Prostate gland (tissue), 2 donors: ENCODE measurements around the gene SLC38A3.

Experiments
- CTCF ChIP-seq, 4 experiments: fragments of 200-600 bp in 2 of 4; fragments of 450-650 bp in 2 of 4; sonication (generic) in 2 of 4; IDR thresholded peaks; 1 replicate in 3 of 4; 2 replicates in 1 of 4; pipeline ENCODE4 v1.5.1; 2016 to 2019; ENCODE audit warnings: antibody characterized with exemption in 4 of 4, mild to moderate bottlenecking in 2 of 4, moderate library complexity in 2 of 4
- POLR2A ChIP-seq: fragments of 450-650 bp; IDR thresholded peaks from one replicate; pipeline ENCODE4 v1.6.1; 2016; ENCODE audit warnings: antibody characterized with exemption, mild to moderate bottlenecking
- POLR2AphosphoS5 ChIP-seq: sonication (generic); formaldehyde crosslinking; IDR thresholded peaks from one replicate; pipeline ENCODE4 v1.6.1; 2017; ENCODE audit warnings: antibody characterized with exemption

- TF ChIP-seq POLR2A (no peak), CTCF (IDR thresholded peaks at IDR 0.05) (no peak), POLR2AphosphoS5 (no peak)
Measured at GRCh38 chr3:50259432-50260026, 54.5 kb downstream of the SLC38A3 start.
